Activated naive CD8-positive, alpha-beta T cell treated with anti-CD3 and anti-CD28 coated beads, Interleukin-2, amount 10 ng/mL, durations not matched to agents 7 days and 5 days (primary cell): ENCODE data around the gene SMIM20. TPM values are rescaled to one million over a fixed set of nuclear protein-coding genes. Genes with fewer than 3 reads are reported as not detected.

Experiments used
- ATAC-seq: fragments of 150-1000 bp; cut with Tn5 transposase; one replicate; pipeline ENCODE4 v1.10.0; 2021; ENCODE audit warnings: low read depth, moderate library complexity
- POLR2A ChIA-PET: fragments of 350-600 bp; sonication (Branson Sonifier 250); formaldehyde crosslinking; loops from one replicate; lab custom pipeline; 2021; ENCODE audit warnings: antibody characterized with exemption; lab: Charles Lee
- DNase-seq: peaks from one replicate; pipeline ENCODE4 v3.0.0; 2021
- H3K27ac Mint-ChIP-seq: one replicate; pipeline ENCODE4 v1.8.0; 2022; ENCODE audit warnings: mild to moderate bottlenecking, mixed read lengths
- H3K27me3 Mint-ChIP-seq: one replicate; pipeline ENCODE4 v1.8.0; 2022; ENCODE audit warnings: mild to moderate bottlenecking, moderate library complexity, mixed read lengths
- H3K36me3 Mint-ChIP-seq: one replicate; pipeline ENCODE4 v1.8.0; 2021; ENCODE audit warnings: mild to moderate bottlenecking, mixed read lengths
- H3K4me1 Mint-ChIP-seq: one replicate; pipeline ENCODE4 v1.8.0; 2021; ENCODE audit warnings: mixed read lengths
- H3K4me3 Mint-ChIP-seq: one replicate; pipeline ENCODE4 v1.8.0; 2022; ENCODE audit warnings: mild to moderate bottlenecking, moderate library complexity, mixed read lengths
- H3K9me3 Mint-ChIP-seq: one replicate; pipeline ENCODE4 v1.8.0; 2021; ENCODE audit warnings: mixed read lengths
- total RNA-seq, 2 experiments: library from RNA; stranded (reverse); gene quantifications; one replicate each; pipeline ENCODE4 v1.2.3, GENCODE V29; 2021

SMIM20 gene
- total RNA-seq, 2 experiments from 2014 or later, result 12.9 to 14.9 TPM

DNA sequence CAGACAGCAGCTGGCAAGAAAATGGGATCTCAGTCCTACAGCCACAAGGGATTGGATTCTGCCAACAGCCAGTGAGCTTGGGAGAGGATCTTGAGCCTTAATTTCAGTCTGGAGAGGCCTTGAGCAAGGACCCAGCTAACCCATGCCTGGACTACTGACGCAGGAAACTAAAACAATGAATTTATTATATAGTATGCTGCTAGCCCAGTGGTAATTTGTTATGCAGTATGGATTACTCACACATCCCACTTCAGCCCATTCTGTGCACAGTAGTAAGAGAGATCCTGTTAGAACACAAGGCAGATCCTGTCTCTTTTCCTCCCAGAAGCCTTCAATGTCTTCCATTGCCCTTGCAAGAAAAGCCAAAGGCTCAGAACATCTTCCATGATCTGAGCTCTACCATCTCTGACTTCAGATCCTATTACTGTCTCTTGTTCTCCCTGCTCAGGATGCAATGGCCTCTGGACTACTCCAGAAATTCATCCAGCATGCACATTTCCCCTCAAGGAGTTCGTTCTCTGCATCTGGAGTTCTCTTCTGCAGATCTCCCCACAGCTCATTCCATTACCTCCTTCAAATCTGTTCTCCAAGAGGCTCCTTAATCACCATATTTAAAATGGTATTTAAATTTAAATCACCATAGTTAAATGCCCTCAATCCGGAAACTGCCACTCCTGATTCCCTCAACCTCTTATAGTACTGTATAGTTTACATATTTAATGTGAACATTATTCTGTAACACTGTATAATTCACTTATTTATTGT lies 27.6 kb downstream of the SMIM20 start:
- ATAC-seq, result no peak

DNA sequence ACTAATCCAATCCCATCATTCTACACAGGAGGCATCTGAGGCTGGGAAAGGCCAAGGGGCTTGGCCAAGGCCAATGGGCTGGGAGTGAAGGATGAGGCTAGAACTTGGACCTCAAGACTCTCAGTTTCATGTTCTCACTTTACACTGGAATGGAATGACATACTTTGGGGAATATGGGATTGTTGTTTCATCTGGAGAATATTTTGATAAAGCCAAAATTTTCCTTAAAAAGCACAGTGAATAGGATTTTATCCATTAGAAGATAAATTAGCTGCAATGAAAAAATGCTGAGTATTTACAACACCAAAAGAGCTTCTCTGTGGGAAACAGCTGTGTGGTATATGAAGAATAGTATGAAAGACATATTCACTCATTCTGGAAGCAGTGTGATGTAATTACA lies 29.3 kb downstream of the SMIM20 start:
- Mint-ChIP-seq H3K9me3 (peaks cover 2% of the 10 kb centered on the region), H3K27ac (no peak overlapping the region), H3K4me1 (peaks cover 3% of the 10 kb centered on the region), H3K27me3 (peaks cover 39% of the 10 kb centered on the region), H3K36me3 (peaks cover 2% of the 10 kb centered on the region), H3K4me3 (no peak overlapping the region)
- ATAC-seq (no peak), DNase-seq (no peak)
- POLR2A ChIA-PET, result no interaction called here

More for the DNA sequence above, 27.6 kb downstream of the SMIM20 start:
- DNase-seq, result no peak
- peaks cover 31% of the 10 kb centered on the region for H3K27me3 Mint-ChIP-seq
- POLR2A ChIA-PET, result no interaction called here
- H3K36me3 Mint-ChIP-seq, result peaks cover 2% of the 10 kb centered on the region
- no peak overlapping the region for H3K27ac Mint-ChIP-seq
- peaks cover 2% of the 10 kb centered on the region for H3K9me3 Mint-ChIP-seq
- H3K4me3 Mint-ChIP-seq, result no peak overlapping the region
- peaks cover 11% of the 10 kb centered on the region for H3K4me1 Mint-ChIP-seq

DNA sequence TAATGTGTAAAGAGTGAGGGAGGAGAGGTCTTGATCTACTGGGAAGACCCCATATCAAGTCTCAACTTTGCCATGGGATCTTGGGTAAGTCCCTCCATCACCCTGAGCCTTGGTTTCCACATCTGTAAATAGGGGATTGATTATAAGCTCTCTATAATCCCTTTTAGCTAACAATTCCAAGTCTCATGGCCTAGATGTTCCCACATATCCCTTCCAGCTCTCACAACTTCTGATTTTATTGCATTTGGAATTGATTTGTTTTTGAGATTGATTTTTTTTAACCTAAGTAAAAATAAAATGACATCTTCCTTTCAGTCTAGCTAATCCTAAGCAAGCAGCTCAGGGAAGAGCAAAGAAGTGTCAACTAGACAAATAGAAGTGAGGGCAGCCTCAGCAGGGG lies 29.8 kb downstream of the SMIM20 start:
- no peak for ATAC-seq
- POLR2A ChIA-PET, result no interaction called here
- peaks cover 1% of the 10 kb centered on the region for H3K9me3 Mint-ChIP-seq
- H3K27ac Mint-ChIP-seq, result no peak overlapping the region
- H3K27me3 Mint-ChIP-seq, result peaks cover 44% of the 10 kb centered on the region
- no peak overlapping the region for H3K4me3 Mint-ChIP-seq
- peaks cover 1% of the 10 kb centered on the region for H3K4me1 Mint-ChIP-seq
- no peak for DNase-seq
- H3K36me3 Mint-ChIP-seq, result peaks cover 2% of the 10 kb centered on the region

DNA sequence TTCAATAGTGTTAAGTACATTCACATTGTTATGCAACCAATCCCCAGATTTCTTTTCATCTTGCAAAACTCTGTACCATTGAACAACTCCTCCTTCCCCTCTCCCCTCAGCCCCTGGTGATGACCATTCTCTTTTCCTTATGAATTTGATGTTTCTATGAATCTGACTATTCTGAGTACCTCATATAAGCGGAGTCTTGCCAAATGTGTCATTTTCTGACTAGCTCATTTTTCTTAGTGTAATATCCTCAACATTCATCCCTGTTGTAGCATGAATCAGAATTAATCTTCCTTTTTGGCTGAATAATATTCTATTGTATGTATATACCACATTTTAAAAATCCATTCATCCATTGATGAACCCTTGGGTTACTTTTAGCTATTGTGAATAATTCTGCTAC lies 34.0 kb downstream of the SMIM20 start:
- Mint-ChIP-seq H3K9me3 (no peaks in the 10 kb centered on the region), H3K36me3 (no peaks in the 10 kb centered on the region), H3K4me3 (no peak overlapping the region), H3K27me3 (peaks cover 36% of the 10 kb centered on the region), H3K4me1 (peaks cover 3% of the 10 kb centered on the region), H3K27ac (no peak overlapping the region)
- no peak for DNase-seq
- ATAC-seq, result no peak
- POLR2A ChIA-PET, result no interaction called here

DNA sequence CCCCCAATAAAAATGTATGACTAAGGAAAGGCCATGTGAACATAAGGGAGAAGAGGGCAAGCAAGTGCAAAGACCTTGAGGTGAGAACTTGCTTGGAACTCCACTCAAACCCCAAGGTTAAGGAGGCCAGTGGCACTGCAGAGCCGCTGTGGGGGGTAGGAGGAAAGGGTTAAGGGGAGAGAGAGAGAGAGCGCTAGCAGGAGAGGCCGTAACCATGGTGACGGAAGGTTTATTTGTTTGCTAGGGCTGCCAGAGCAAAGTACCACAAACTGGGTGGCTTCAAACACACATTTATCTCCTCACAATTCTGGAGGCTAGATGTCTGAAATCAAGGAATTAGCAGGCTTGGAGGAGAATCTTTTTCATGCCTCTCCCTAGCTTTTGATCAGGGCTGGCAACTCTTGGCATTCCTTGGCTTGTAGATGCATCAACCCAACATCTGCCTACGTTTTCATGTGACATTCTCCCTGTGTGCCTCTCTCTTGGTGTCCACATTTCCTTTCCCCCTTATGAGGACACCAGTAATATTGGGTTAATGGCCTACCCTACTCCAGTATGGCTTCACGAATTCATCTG lies 35.2 kb downstream of the SMIM20 start:
- POLR2A ChIA-PET, result no interaction called here
- no peak for ATAC-seq

DNA sequence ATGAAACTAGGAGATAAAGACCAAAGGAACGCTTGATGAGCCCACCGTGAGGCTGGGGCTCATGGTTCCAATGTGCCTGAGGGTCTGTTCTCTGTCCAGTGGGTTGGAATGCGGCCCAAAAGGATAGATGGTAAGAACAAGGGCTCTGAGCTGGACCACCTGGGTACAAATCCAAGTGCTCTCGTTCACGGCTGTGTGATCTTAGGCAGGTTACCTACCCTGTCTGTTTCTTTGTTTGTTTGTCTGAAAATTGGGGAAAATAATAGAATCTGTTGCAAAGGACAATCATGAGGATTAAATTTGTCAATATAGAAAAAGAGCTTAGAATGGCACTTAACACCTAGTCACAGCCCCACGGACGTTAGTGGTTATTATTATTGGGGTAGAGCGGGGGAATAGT lies 36.0 kb downstream of the SMIM20 start:
- POLR2A ChIA-PET, result no interaction called here
- H3K27me3 Mint-ChIP-seq, result peaks cover 33% of the 10 kb centered on the region
- no peak overlapping the region for H3K4me3 Mint-ChIP-seq
- ATAC-seq (no peak), DNase-seq (no peak)
- no peaks in the 10 kb centered on the region for H3K9me3 Mint-ChIP-seq
- H3K36me3 Mint-ChIP-seq, result no peaks in the 10 kb centered on the region
- no peak overlapping the region for H3K27ac Mint-ChIP-seq
- peaks cover 3% of the 10 kb centered on the region for H3K4me1 Mint-ChIP-seq

More for the DNA sequence above, 35.2 kb downstream of the SMIM20 start:
- Mint-ChIP-seq H3K27ac (no peak overlapping the region), H3K27me3 (peaks cover 36% of the 10 kb centered on the region), H3K4me3 (no peak overlapping the region), H3K36me3 (no peaks in the 10 kb centered on the region), H3K4me1 (peaks cover 3% of the 10 kb centered on the region), H3K9me3 (no peaks in the 10 kb centered on the region)
- no peak for DNase-seq

DNA sequence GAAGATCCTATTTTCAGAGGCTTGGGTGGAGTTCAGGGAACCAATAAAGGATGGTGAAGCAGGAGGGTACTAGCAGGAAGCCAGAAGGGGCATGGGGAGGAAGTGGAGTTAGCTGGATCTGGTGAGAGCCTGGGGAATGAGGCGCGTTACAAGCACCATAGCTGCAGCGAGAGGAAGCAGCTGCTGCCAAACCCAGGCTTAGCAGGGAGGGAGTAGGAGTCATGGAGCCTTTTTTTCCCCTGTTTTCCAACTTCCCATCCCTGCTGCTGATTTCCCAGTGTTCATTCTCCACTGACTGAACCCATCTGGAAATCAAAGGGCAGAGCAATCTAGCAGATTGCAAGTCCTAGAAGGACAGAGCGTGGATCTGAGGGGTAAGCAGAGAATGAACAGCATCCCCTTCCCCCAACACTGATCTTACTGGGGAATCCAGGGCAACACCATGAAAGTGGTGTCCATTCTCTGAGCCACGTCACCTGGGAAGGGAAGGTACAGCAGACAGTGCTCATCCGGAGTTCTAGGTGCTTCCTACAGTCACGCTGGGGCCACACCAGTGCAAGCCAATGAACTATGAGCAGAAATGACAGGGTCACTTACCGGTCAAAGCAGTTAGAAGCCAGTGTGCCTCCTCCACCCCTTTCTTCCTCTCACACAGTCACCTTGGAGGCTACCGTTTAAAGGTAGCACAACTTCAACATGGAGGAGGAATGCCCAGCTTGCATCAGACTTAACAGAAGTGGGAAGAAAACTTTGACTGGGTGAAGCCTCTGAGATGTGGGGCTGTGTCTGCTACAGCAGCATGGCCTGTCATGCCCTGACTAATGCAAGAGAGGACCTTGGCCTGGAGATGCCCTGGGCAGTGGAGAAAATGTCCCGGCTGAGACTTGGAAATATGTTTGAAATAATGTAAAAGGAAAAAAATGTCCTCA lies 36.7 kb downstream of the SMIM20 start:
- no peak overlapping the region for H3K27ac Mint-ChIP-seq
- no peaks in the 10 kb centered on the region for H3K9me3 Mint-ChIP-seq
- peaks cover 31% of the 10 kb centered on the region for H3K27me3 Mint-ChIP-seq
- ATAC-seq, result no peak
- peaks cover 3% of the 10 kb centered on the region for H3K4me1 Mint-ChIP-seq
- H3K36me3 Mint-ChIP-seq, result no peaks in the 10 kb centered on the region
- H3K4me3 Mint-ChIP-seq, result no peak overlapping the region
- no peak for DNase-seq
- POLR2A ChIA-PET, result no interaction called here

DNA sequence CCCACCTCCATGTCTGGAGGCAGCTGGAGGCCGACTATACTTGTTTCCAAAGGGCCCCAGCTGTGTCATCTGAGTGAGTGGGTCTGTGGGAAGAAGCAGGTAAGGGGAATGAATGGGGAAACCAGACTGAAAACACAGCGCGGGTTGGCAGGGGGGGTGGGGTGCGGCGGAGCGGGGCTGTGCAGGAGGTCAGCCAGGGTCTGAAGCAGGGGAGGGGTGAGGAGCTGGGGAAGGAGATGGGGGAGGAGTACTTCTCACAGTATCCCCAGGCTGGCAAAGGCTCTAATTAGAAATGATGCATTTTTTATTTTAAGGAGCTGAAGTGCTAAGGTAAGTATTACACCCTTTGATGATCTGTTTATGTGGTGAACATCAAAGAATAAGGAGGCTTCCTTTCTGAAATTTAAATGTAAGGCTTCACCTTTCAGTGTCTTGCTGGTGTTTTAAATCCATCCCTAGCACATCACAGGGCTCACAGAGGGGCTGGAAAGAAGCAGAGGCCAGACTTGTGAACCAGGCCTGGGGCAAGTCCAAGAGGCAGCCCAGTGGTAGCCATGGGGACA lies 37.5 kb downstream of the SMIM20 start:
- POLR2A ChIA-PET, result no interaction called here
- H3K36me3 Mint-ChIP-seq, result no peaks in the 10 kb centered on the region
- DNase-seq (no peak), ATAC-seq (no peak)
- H3K9me3 Mint-ChIP-seq, result no peaks in the 10 kb centered on the region
- peaks cover 3% of the 10 kb centered on the region for H3K4me1 Mint-ChIP-seq
- H3K4me3 Mint-ChIP-seq, result no peak overlapping the region
- H3K27ac Mint-ChIP-seq, result no peak overlapping the region
- peaks cover 29% of the 10 kb centered on the region for H3K27me3 Mint-ChIP-seq

DNA sequence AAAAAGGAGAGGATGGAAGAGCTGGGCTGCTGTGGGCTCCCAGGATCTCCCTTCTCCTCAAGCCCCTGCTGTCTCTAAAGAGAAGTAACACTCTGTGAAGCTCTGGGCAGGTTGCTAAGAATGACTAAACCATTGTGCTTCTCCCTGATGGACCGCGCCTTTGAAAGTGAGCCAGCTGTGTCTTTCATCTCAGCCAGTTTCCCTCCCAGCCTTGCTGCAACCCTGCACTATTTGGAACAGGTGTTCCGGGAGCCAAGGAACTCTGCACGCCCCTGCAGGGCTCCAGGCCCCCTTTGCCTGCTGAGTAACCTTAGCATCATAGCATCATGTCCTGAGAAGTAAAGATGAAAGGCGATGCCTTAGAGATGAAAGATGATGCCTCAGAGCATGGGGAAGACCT lies 39.7 kb downstream of the SMIM20 start:
- Mint-ChIP-seq H3K9me3 (no peaks in the 10 kb centered on the region), H3K36me3 (no peaks in the 10 kb centered on the region), H3K4me3 (no peak overlapping the region), H3K4me1 (peaks cover 3% of the 10 kb centered on the region), H3K27ac (no peak overlapping the region), H3K27me3 (peaks cover 18% of the 10 kb centered on the region)
- no peak for DNase-seq
- ATAC-seq, result no peak
- POLR2A ChIA-PET, result no interaction called here

DNA sequence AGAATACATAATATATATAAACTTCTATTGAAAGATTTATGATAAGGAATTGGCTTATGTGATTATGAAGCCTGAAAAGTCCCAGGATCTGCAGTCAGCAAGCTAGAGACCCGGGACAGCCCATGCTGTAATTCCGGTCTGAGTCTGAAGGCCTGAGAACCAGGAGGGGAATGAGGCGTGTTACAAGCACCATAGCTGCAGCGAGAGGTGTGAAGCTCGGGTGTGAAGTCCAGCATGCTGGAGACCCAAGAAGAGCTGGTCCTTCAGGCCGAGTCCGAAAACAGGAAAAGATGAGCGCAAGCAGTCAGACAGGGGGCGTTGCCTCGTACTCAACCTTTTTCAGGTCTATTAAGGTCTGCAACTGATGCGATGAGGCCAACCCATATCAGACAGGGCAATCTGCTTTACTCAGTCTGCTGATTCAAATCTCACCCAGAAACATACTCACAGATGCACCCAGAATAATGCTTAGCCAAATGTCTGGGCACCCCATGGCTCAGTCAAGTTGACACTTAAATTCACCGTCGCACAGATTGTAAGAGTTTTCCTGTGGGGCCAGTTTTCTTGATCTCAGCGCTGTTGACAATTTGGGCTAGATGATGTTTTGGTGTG lies 40.4 kb downstream of the SMIM20 start:
- no peak overlapping the region for H3K27ac Mint-ChIP-seq
- POLR2A ChIA-PET, result no interaction called here
- peaks cover 15% of the 10 kb centered on the region for H3K27me3 Mint-ChIP-seq
- DNase-seq (no peak), ATAC-seq (no peak)
- H3K4me1 Mint-ChIP-seq, result peaks cover 3% of the 10 kb centered on the region
- H3K36me3 Mint-ChIP-seq, result no peaks in the 10 kb centered on the region
- no peak overlapping the region for H3K4me3 Mint-ChIP-seq
- no peaks in the 10 kb centered on the region for H3K9me3 Mint-ChIP-seq

DNA sequence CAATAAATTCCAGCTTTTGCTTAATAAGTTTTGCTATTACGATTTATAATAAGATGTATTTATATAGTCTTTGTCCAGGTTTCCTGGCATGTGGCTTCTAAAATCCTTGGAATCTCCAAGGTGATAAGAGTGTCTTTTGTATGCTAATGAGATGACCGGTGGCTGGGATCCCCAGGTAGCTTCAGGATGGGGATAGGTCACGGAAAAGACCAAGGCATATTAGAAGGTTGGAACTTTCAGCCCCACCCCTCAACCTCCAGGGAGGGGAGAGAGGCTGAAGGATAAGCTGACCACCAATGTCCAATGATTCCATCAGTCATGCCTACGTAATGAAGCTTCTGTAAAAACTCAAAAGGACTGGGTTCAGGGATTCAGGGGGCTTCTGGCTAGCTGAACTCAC lies 41.7 kb downstream of the SMIM20 start:
- POLR2A ChIA-PET, result no interaction called here
- H3K4me3 Mint-ChIP-seq, result no peak overlapping the region
- no peaks in the 10 kb centered on the region for H3K36me3 Mint-ChIP-seq
- no peak for DNase-seq
- H3K27ac Mint-ChIP-seq, result no peak overlapping the region
- H3K9me3 Mint-ChIP-seq, result no peaks in the 10 kb centered on the region
- no peak for ATAC-seq
- H3K27me3 Mint-ChIP-seq, result peaks cover 11% of the 10 kb centered on the region
- H3K4me1 Mint-ChIP-seq, result peaks cover 3% of the 10 kb centered on the region

DNA sequence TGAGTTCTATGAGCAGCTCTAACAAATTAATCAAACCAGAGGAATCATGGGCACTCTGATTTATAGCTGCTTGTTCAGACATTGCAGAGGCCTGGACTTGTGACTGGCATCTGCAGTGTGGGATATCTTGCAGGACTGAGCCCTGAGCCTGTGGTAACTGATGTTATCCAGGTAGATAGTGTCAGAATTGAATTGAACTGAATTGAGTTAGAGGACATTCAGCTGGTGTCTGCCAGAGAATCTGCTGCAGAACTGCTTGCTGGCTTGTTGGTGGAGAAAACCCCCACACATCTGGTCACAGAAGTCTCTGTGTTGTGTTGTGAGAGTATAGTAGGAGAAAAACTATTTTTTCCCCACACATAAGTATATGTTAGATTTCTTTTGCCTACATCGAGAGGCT lies 42.2 kb downstream of the SMIM20 start:
- no peak for ATAC-seq
- Mint-ChIP-seq H3K27ac (no peak overlapping the region), H3K4me1 (peaks cover 3% of the 10 kb centered on the region), H3K4me3 (no peak overlapping the region), H3K9me3 (no peaks in the 10 kb centered on the region), H3K27me3 (peaks cover 8% of the 10 kb centered on the region), H3K36me3 (no peaks in the 10 kb centered on the region)
- no peak for DNase-seq
- POLR2A ChIA-PET, result no interaction called here

DNA sequence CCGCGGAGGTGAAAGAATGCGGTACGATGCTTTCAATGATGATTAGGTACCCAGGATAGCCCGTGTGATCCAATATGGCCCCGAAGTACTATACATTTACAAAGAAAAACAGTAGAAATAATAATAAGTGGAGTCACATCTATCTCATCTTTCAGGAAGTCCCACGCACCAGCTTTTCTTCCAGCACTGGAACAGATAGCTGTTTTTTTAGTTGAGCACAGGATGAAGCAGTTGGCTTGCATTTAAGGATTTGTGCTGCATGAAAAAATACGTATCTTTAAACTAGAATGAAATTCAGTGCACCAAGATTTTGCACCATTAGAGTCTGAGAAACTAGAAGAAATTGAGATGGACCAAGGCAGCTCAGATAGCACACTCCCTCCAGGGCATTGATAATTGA lies 44.1 kb downstream of the SMIM20 start:
- DNase-seq, result no peak

More for the DNA sequence above, 44.1 kb downstream of the SMIM20 start:
- POLR2A ChIA-PET, result no interaction called here
- Mint-ChIP-seq H3K9me3 (no peaks in the 10 kb centered on the region), H3K36me3 (no peaks in the 10 kb centered on the region), H3K27me3 (peaks cover 5% of the 10 kb centered on the region), H3K4me1 (no peaks in the 10 kb centered on the region), H3K27ac (no peak overlapping the region), H3K4me3 (no peak overlapping the region)
- no peak for ATAC-seq
